ENCODE data around the gene PLCB1. TPM values are rescaled to one million over a fixed set of nuclear protein-coding genes. Genes with fewer than 3 reads are reported as not detected.

Gene PLCB1
- total RNA-seq, 2 experiments from 2014 or later: 6.1 to 6.2 TPM

GRCh38 chr20:8414586-8415274, 282.7 kb downstream of the PLCB1 start:
- H3K36me3 Mint-ChIP-seq: no peaks in the 10 kb centered on the region
- no peak for ATAC-seq (ENCODE audit: low read depth)
- H3K4me3 Mint-ChIP-seq: no peak overlapping the region
- H3K9me3 Mint-ChIP-seq: no peaks in the 10 kb centered on the region
- DNase-seq: no peak
- H3K27me3 Mint-ChIP-seq: peaks cover 4% of the 10 kb centered on the region
- H3K27ac Mint-ChIP-seq: no peak overlapping the region
- POLR2A ChIA-PET: no interaction called here
- H3K4me1 Mint-ChIP-seq: no peaks in the 10 kb centered on the region

- ATAC-seq (ENCODE audit: low read depth) (no peak), DNase-seq (no peak)
- H3K36me3 Mint-ChIP-seq: no peaks in the 10 kb centered on the region
- H3K9me3 Mint-ChIP-seq: no peaks in the 10 kb centered on the region
- no peaks in the 10 kb centered on the region for H3K4me1 Mint-ChIP-seq
- H3K27ac Mint-ChIP-seq: no peak overlapping the region
- POLR2A ChIA-PET: no interaction called here
- no peaks in the 10 kb centered on the region for H3K27me3 Mint-ChIP-seq
- no peak overlapping the region for H3K4me3 Mint-ChIP-seq
Measured at GRCh38 chr20:8421981-8422380, 289.9 kb downstream of the PLCB1 start.

GRCh38 chr20:8423482-8423881, 291.4 kb downstream of the PLCB1 start:
- Mint-ChIP-seq H3K4me3 (no peak overlapping the region), H3K27ac (no peak overlapping the region), H3K9me3 (no peaks in the 10 kb centered on the region), H3K36me3 (no peaks in the 10 kb centered on the region), H3K27me3 (no peaks in the 10 kb centered on the region), H3K4me1 (no peaks in the 10 kb centered on the region)
- DNase-seq (no peak), ATAC-seq (ENCODE audit: low read depth) (no peak)
- POLR2A ChIA-PET: no interaction called here

GRCh38 chr20:8424010-8424409, 291.9 kb downstream of the PLCB1 start:
- Mint-ChIP-seq H3K27ac (no peak overlapping the region), H3K4me1 (no peaks in the 10 kb centered on the region), H3K27me3 (no peaks in the 10 kb centered on the region), H3K36me3 (no peaks in the 10 kb centered on the region), H3K4me3 (no peak overlapping the region), H3K9me3 (no peaks in the 10 kb centered on the region)
- POLR2A ChIA-PET: no interaction called here
- DNase-seq: no peak
- ATAC-seq (ENCODE audit: low read depth): no peak

- Mint-ChIP-seq H3K4me1 (no peaks in the 10 kb centered on the region), H3K27me3 (no peaks in the 10 kb centered on the region), H3K27ac (no peak overlapping the region), H3K4me3 (no peak overlapping the region), H3K9me3 (no peaks in the 10 kb centered on the region), H3K36me3 (no peaks in the 10 kb centered on the region)
- ATAC-seq (ENCODE audit: low read depth): no peak
- DNase-seq: no peak
- POLR2A ChIA-PET: no interaction called here
Measured at GRCh38 chr20:8425016-8425415, 292.9 kb downstream of the PLCB1 start.

GRCh38 chr20:8425802-8426201, 293.7 kb downstream of the PLCB1 start:
- H3K4me3 Mint-ChIP-seq: no peak overlapping the region
- no peak overlapping the region for H3K27ac Mint-ChIP-seq
- H3K27me3 Mint-ChIP-seq: no peaks in the 10 kb centered on the region
- no peaks in the 10 kb centered on the region for H3K4me1 Mint-ChIP-seq
- no peaks in the 10 kb centered on the region for H3K9me3 Mint-ChIP-seq
- no peak for ATAC-seq (ENCODE audit: low read depth)
- POLR2A ChIA-PET: no interaction called here
- DNase-seq: no peak
- H3K36me3 Mint-ChIP-seq: no peaks in the 10 kb centered on the region

GRCh38 chr20:8427419-8428040, 295.5 kb downstream of the PLCB1 start:
- no peaks in the 10 kb centered on the region for H3K9me3 Mint-ChIP-seq
- H3K36me3 Mint-ChIP-seq: no peaks in the 10 kb centered on the region
- no peak for DNase-seq
- ATAC-seq (ENCODE audit: low read depth): no peak
- POLR2A ChIA-PET: no interaction called here
- H3K27ac Mint-ChIP-seq: no peak overlapping the region
- H3K4me1 Mint-ChIP-seq: no peaks in the 10 kb centered on the region
- no peak overlapping the region for H3K4me3 Mint-ChIP-seq
- H3K27me3 Mint-ChIP-seq: no peaks in the 10 kb centered on the region

- Mint-ChIP-seq H3K27me3 (no peaks in the 10 kb centered on the region), H3K4me3 (no peak overlapping the region), H3K9me3 (no peaks in the 10 kb centered on the region), H3K36me3 (no peaks in the 10 kb centered on the region), H3K4me1 (no peaks in the 10 kb centered on the region), H3K27ac (no peak overlapping the region)
- no peak for DNase-seq
- ATAC-seq (ENCODE audit: low read depth): no peak
- POLR2A ChIA-PET: no interaction called here
Measured at GRCh38 chr20:8428988-8429387, 296.9 kb downstream of the PLCB1 start.

GRCh38 chr20:8431538-8432434, 299.7 kb downstream of the PLCB1 start:
- no peaks in the 10 kb centered on the region for H3K4me1 Mint-ChIP-seq
- peaks cover 2% of the 10 kb centered on the region for H3K27me3 Mint-ChIP-seq
- H3K36me3 Mint-ChIP-seq: no peaks in the 10 kb centered on the region
- no peak for ATAC-seq (ENCODE audit: low read depth)
- DNase-seq: no peak
- POLR2A ChIA-PET: no interaction called here
- H3K27ac Mint-ChIP-seq: no peak overlapping the region
- H3K9me3 Mint-ChIP-seq: no peaks in the 10 kb centered on the region
- H3K4me3 Mint-ChIP-seq: no peak overlapping the region

GRCh38 chr20:8432435-8433148, 300.5 kb downstream of the PLCB1 start:
- no peaks in the 10 kb centered on the region for H3K9me3 Mint-ChIP-seq
- no peak overlapping the region for H3K27ac Mint-ChIP-seq
- H3K27me3 Mint-ChIP-seq: peaks cover 2% of the 10 kb centered on the region
- DNase-seq (no peak), ATAC-seq (ENCODE audit: low read depth) (no peak)
- H3K36me3 Mint-ChIP-seq: no peaks in the 10 kb centered on the region
- no peak overlapping the region for H3K4me3 Mint-ChIP-seq
- no peaks in the 10 kb centered on the region for H3K4me1 Mint-ChIP-seq
- POLR2A ChIA-PET: no interaction called here

GRCh38 chr20:8433291-8433690, 301.2 kb downstream of the PLCB1 start:
- H3K27ac Mint-ChIP-seq: no peak overlapping the region
- no peaks in the 10 kb centered on the region for H3K4me1 Mint-ChIP-seq
- no peak for ATAC-seq (ENCODE audit: low read depth)
- H3K4me3 Mint-ChIP-seq: no peak overlapping the region
- no peaks in the 10 kb centered on the region for H3K36me3 Mint-ChIP-seq
- POLR2A ChIA-PET: no interaction called here
- peaks cover 2% of the 10 kb centered on the region for H3K27me3 Mint-ChIP-seq
- no peak for DNase-seq
- H3K9me3 Mint-ChIP-seq: no peaks in the 10 kb centered on the region

GRCh38 chr20:8434326-8434876, 302.3 kb downstream of the PLCB1 start:
- H3K9me3 Mint-ChIP-seq: no peaks in the 10 kb centered on the region
- H3K4me1 Mint-ChIP-seq: no peaks in the 10 kb centered on the region
- no peaks in the 10 kb centered on the region for H3K36me3 Mint-ChIP-seq
- H3K27ac Mint-ChIP-seq: no peak overlapping the region
- POLR2A ChIA-PET: no interaction called here
- H3K27me3 Mint-ChIP-seq: peaks cover 2% of the 10 kb centered on the region
- DNase-seq: no peak
- ATAC-seq (ENCODE audit: low read depth): no peak
- H3K4me3 Mint-ChIP-seq: no peak overlapping the region

GRCh38 chr20:8435285-8436035, 303.4 kb downstream of the PLCB1 start:
- no peak for ATAC-seq (ENCODE audit: low read depth)
- H3K9me3 Mint-ChIP-seq: no peaks in the 10 kb centered on the region
- H3K27ac Mint-ChIP-seq: no peak overlapping the region
- H3K4me3 Mint-ChIP-seq: no peak overlapping the region
- H3K36me3 Mint-ChIP-seq: no peaks in the 10 kb centered on the region
- POLR2A ChIA-PET: no interaction called here
- H3K4me1 Mint-ChIP-seq: no peaks in the 10 kb centered on the region
- peaks cover 2% of the 10 kb centered on the region for H3K27me3 Mint-ChIP-seq
- no peak for DNase-seq

Data from activated naive CD8-positive, alpha-beta T cell treated with anti-CD3 and anti-CD28 coated beads, Interleukin-2, amount 10 ng/mL, durations not matched to agents 7 days and 5 days (primary cell).